Endodermal cell (in vitro differentiated cells): Measurements from ENCODE around the gene CALHM4. TPM values are rescaled to one million over a fixed set of nuclear protein-coding genes. Genes with fewer than 3 reads are reported as not detected.

Source experiments
- DNase-seq: peaks from one replicate; pipeline ENCODE4 v3.0.0-alpha.2; 2017
- H3K27ac ChIP-seq: 2 replicates; pipeline ENCODE4 v1.5.1; 2013; ENCODE audit warnings: mild to moderate bottlenecking, low read depth, low read length, moderate library complexity
- H3K27me3 ChIP-seq: 2 replicates; pipeline ENCODE4 v1.6.1; 2013; ENCODE audit warnings: mild to moderate bottlenecking, low read length, moderate library complexity; ENCODE audit not compliant: insufficient read depth, control insufficient read depth, poor library complexity, severe bottlenecking
- H3K36me3 ChIP-seq: 2 replicates; pipeline ENCODE4 v1.7.0; 2013; ENCODE audit warnings: mild to moderate bottlenecking, low read length, moderate library complexity; ENCODE audit not compliant: control insufficient read depth, insufficient read depth
- H3K4me1 ChIP-seq: one replicate; pipeline ENCODE4 v1.7.0; 2013; ENCODE audit warnings: low read length; ENCODE audit not compliant: control insufficient read depth, insufficient read depth
- H3K4me3 ChIP-seq: 2 replicates; pipeline ENCODE4 v1.5.1; 2013; ENCODE audit warnings: mild to moderate bottlenecking, low read length, moderate library complexity
- H3K9ac ChIP-seq: 2 replicates; pipeline ENCODE4 v1.6.1; 2013; ENCODE audit warnings: mild to moderate bottlenecking, low read length, moderate library complexity; ENCODE audit not compliant: poor library complexity, severe bottlenecking; ENCODE audit errors: extremely low read depth
- H3K9me3 ChIP-seq: 2 replicates; pipeline ENCODE4 v1.6.1; 2013; ENCODE audit warnings: mild to moderate bottlenecking, low read length, moderate library complexity; ENCODE audit not compliant: control insufficient read depth
- H3K27ac Mint-ChIP-seq: 2 replicates; pipeline ENCODE4 v1.8.0; 2020; ENCODE audit warnings: mixed read lengths
- H3K27me3 Mint-ChIP-seq: 2 replicates; pipeline ENCODE4 v1.8.0; 2021; ENCODE audit warnings: mild to moderate bottlenecking, mixed read lengths; ENCODE audit not compliant: insufficient read depth
- H3K36me3 Mint-ChIP-seq: 2 replicates; pipeline ENCODE4 v1.8.0; 2020; ENCODE audit warnings: low read depth, mixed read lengths
- H3K4me1 Mint-ChIP-seq: 2 replicates; pipeline ENCODE4 v1.8.0; 2020; ENCODE audit warnings: mixed read lengths
- H3K4me3 Mint-ChIP-seq: 2 replicates; pipeline ENCODE4 v1.8.0; 2020; ENCODE audit warnings: mild to moderate bottlenecking, moderate library complexity, mixed read lengths
- H3K9me3 Mint-ChIP-seq: 2 replicates; pipeline ENCODE4 v1.8.0; 2020; ENCODE audit warnings: mild to moderate bottlenecking, mixed read lengths
- CTCF ChIP-seq: fragments of 200-600 bp; sonication (generic); conservative IDR thresholded peaks from 2 replicates; pipeline ENCODE4 v1.5.0; 2021; ENCODE audit warnings: antibody characterized with exemption, mild to moderate bottlenecking
- WGBS, 2 experiments: methylation state at CpG; one replicate each; pipeline versions ENCODE4 v1.1.5 to v1.1.7; 2013; ENCODE audit warnings: missing lambda C conversion rate in 2 of 2, mixed read lengths in 1 of 2; ENCODE audit not compliant: insufficient coverage in 1 of 2, insufficient read length in 1 of 2; 5-methylcytosine and 5-hydroxymethylcytosine counted together
- total RNA-seq, 2 donors: library from RNA; stranded (reverse); fragmentation: NEBNext Ultra II Directional in 1 of 2; extraction: Animal tissue kit (Norgen Biotek cat#: 25700) in 1 of 2; gene quantifications; 2 replicates in 1 of 2; 3 replicates in 1 of 2; pipeline ENCODE4 v1.2.1, GENCODE V29; 2021

Gene CALHM4
- total RNA-seq, 2 donors from 2014 or later: not detected

GRCh38 chr6:116528133-116528532 is 25.4 kb upstream of the CALHM4 start:
- Histone ChIP-seq H3K9me3 (no peaks in the 10 kb centered on the region), H3K4me3 (no peak overlapping the region), H3K27me3 (peaks cover 42% of the 10 kb centered on the region), H3K36me3 (no peaks in the 10 kb centered on the region), H3K4me1 (peaks cover 8% of the 10 kb centered on the region), H3K9ac (no peak overlapping the region), H3K27ac (no peak overlapping the region)
- WGBS, 2 experiments: 80% methylated on average over 1 of the region's 1 CpG; no CpG with 5 or more reads in 1 of the 2 experiments
- H3K9me3 Mint-ChIP-seq: no peaks in the 10 kb centered on the region
- no peak overlapping the region for H3K4me3 Mint-ChIP-seq
- no peak overlapping the region for H3K27ac Mint-ChIP-seq
- no peak for TF ChIP-seq CTCF
- no peak for DNase-seq
- H3K36me3 Mint-ChIP-seq: no peaks in the 10 kb centered on the region
- H3K4me1 Mint-ChIP-seq: peaks cover 34% of the 10 kb centered on the region
- H3K27me3 Mint-ChIP-seq: peaks cover 38% of the 10 kb centered on the region

GRCh38 chr6:116528780-116529179 is 24.8 kb upstream of the CALHM4 start:
- Histone ChIP-seq H3K36me3 (no peaks in the 10 kb centered on the region), H3K9ac (no peak overlapping the region), H3K27ac (no peak overlapping the region), H3K27me3 (peaks cover 42% of the 10 kb centered on the region), H3K4me3 (peak overlapping the region; percentile 15), H3K9me3 (no peaks in the 10 kb centered on the region), H3K4me1 (peaks cover 8% of the 10 kb centered on the region)
- Mint-ChIP-seq H3K27ac (peak overlapping the region; percentile 45), H3K27me3 (peaks cover 38% of the 10 kb centered on the region), H3K4me1 (peaks cover 35% of the 10 kb centered on the region), H3K4me3 (no peak overlapping the region), H3K36me3 (no peaks in the 10 kb centered on the region), H3K9me3 (no peaks in the 10 kb centered on the region)
- DNase-seq: peak; percentile 68
- 28 to 29% methylated on average over 3 of the region's 3 CpGs for WGBS, 2 experiments
- TF ChIP-seq CTCF: no peak

GRCh38 chr6:116529466-116530290 is 23.9 kb upstream of the CALHM4 start:
- Histone ChIP-seq H3K9me3 (no peaks in the 10 kb centered on the region), H3K27ac (no peak overlapping the region), H3K4me1 (peaks cover 3% of the 10 kb centered on the region), H3K27me3 (peaks cover 42% of the 10 kb centered on the region), H3K36me3 (no peaks in the 10 kb centered on the region), H3K9ac (no peak overlapping the region), H3K4me3 (no peak overlapping the region)
- peaks cover 37% of the 10 kb centered on the region for H3K4me1 Mint-ChIP-seq
- no peaks in the 10 kb centered on the region for H3K36me3 Mint-ChIP-seq
- H3K27me3 Mint-ChIP-seq: peaks cover 38% of the 10 kb centered on the region
- no peak for TF ChIP-seq CTCF
- 85% methylated on average over 3 of the region's 3 CpGs; no CpG with 5 or more reads in 1 of the 2 experiments for WGBS, 2 experiments
- no peak overlapping the region for H3K4me3 Mint-ChIP-seq
- no peaks in the 10 kb centered on the region for H3K9me3 Mint-ChIP-seq
- no peak overlapping the region for H3K27ac Mint-ChIP-seq
- no peak for DNase-seq
